ENCODE measurements around the gene DAD1.

DNA sequence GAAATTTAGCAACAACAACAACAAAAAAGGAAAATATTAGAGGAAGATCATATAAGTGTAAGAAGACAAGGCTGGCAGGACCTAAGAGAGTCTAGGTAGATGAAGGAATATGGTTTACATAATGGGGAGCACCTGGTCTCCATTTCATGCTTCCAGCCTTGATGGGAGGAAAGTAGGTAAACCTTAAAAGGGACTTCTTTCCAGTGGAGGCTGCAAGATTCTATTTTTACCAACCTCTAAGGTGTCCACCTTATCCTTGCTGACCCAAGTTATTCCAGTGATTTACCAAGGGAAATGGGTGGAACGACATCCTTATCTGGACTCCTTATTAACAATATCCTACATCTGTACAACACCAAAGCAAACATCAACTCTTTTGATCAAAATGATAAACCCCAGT lies 30.0 kb downstream of the DAD1 start:
- TF ChIP-seq, protein P1, sequence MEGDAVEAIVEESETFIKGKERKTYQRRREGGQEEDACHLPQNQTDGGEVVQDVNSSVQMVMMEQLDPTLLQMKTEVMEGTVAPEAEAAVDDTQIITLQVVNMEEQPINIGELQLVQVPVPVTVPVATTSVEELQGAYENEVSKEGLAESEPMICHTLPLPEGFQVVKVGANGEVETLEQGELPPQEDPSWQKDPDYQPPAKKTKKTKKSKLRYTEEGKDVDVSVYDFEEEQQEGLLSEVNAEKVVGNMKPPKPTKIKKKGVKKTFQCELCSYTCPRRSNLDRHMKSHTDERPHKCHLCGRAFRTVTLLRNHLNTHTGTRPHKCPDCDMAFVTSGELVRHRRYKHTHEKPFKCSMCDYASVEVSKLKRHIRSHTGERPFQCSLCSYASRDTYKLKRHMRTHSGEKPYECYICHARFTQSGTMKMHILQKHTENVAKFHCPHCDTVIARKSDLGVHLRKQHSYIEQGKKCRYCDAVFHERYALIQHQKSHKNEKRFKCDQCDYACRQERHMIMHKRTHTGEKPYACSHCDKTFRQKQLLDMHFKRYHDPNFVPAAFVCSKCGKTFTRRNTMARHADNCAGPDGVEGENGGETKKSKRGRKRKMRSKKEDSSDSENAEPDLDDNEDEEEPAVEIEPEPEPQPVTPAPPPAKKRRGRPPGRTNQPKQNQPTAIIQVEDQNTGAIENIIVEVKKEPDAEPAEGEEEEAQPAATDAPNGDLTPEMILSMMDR (IDR thresholded peaks at IDR 0.05; ENCODE audit: poor library complexity) = no peak
- no peak for TF ChIP-seq EZH2 (IDR thresholded peaks at IDR 0.05; ENCODE audit: borderline replicate concordance)
